HG03354 (cell line): Measurements from ENCODE around the gene AOPEP.

Experiments used
- ATAC-seq: cut with Tn5 transposase; IDR thresholded peaks from one replicate; pipeline ENCODE4 v1.9.1; 2021; ENCODE audit warnings: mild to moderate bottlenecking; ENCODE audit not compliant: unreplicated experiment, poor library complexity, severe bottlenecking

Gene AOPEP

DNA sequence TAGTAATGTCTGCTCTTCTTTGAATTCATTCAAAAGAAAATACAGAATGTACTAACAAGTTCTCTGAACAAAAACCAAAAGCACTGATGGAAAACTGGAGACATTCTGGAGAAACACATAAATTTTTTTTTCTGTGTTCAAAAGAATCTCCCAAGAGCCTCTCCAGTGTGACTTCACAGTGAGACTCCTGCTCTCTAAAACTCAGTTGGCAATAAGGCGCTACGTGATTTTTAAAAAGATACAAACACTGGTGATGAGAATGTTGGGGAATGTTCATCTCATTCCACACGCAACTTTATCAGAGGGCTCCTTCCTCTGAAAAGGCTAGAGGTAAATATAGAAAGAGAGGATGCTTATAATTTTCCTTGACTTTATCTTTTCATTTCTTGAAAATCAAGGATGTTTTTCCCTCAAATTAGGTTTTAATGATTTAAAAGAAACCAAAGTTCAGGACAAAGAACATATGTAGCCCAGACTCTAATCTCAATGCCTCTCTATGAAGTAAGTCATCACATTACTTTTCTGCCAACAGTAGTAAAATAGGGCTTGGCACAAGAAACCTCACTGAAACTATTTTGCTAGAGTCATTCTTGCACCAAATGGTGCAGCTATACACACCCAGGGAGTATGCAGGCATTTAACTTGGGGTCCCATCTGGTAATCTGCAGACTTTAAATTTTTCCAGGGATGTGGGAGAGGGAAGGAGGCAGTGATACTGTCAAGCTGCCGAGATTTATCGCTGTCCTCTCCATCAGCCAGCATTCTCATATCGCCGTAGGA lies 12.9 kb upstream of the AOPEP start:
- ATAC-seq = no peak

DNA sequence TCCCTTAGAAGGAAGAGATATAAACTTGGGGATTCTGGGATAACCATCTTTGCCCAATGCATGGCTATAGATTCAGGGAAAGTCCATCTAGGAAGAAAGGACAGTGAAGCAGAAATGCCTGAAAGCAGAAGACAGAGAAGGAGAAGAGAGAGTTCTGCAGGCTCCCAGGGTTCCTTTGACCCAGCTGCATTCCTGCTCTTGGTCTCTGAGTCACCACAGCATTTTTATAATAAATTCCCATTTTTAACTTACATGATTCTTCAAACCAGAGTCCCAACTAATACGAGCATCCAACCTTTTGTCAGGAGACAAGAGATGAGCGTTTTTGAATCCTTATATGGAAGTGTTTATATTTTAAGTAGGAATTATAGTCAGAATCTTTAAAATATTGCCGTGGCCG lies 12.0 kb upstream of the AOPEP start:
- no peak for ATAC-seq

DNA sequence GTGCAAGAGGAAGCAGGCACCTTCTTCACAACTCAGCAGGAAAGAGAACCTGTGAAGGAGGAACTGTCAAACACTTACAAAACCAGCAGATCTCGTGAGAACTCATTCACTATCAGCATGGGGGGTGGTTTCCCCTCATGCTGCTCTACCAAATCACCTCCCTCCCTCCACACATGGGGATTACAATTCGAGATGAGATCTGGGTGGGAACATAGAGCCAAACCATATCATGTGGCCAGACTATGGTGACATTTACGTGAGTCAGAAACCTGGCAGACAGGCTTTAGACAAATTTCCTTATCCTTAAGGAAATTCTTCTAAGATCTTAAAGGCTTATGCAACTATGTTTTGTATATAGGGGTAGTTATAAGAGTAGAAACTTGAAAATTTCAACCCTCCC lies 8.7 kb upstream of the AOPEP start:
- no peak for ATAC-seq

DNA sequence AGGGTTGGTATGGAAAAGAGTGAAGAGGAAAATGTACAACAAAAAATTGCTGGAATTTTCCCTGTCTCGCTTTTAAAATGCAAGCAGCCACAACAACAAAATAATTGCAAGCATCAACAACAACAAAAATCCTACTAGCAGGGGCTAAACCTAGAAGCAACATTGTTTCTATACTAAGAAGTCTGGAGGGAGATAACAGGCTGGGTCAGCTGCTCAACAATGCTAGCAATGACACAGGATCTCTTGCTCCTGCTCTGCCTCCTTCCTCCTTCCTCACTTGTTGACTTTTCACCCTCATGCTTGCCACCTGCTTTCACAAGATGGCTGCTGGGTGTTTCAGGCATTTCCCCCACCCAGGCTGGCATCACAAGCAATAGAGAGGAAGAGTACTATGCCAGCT lies 7.6 kb upstream of the AOPEP start:
- ATAC-seq = no peak

DNA sequence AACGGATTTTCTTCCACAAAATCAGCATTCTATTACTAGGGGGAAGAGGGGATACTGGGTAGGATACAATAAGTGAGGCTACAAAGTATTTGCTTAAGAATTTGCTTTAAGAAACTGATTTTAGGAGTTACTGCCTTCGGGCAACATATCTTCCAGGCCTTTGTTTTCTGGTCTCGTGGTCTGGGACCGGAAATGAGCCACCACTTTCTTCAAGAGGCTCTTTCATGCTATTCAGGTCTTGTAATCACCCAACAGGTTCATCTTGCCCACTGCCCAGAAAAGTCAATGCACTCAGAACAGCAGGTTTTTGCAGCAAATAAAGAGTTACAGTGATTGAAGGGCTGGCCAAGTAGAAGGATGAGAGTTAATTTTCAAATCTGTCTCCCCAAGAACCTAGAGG lies 6.6 kb upstream of the AOPEP start:
- ATAC-seq = no peak

DNA sequence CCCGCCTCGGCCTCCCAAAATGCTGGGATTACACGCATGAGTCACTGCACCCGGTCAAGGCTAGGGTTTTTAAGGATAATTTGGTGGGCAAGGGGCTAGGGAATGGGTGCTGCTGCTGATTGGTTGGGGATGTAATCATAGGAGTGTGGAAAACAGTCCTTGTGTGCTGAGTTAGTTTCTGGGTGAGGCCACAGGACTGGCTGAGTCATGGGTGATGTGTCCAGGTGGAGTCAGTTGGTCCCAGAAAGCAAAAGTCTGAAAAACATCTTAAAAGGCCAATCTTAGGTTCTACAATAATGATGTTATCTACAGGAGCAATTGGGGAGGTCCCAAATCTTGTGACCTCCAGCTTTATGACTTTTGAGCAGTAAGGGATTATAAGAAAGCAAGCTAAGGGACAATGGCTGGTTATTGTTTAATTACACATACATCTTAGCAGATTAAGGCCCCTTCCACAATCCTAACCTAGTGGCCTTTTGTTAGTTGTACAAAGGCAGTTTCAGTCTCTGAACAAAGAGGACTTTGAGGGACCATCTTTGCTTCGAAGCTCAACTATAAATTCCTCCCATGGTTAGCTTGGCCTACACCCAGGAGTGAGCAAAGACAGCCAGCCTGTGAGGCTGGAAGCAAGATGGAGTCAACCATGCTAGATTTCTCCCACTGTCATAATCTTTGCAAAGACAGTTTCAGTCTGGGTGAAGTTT lies 5.5 kb upstream of the AOPEP start:
- no peak for ATAC-seq

DNA sequence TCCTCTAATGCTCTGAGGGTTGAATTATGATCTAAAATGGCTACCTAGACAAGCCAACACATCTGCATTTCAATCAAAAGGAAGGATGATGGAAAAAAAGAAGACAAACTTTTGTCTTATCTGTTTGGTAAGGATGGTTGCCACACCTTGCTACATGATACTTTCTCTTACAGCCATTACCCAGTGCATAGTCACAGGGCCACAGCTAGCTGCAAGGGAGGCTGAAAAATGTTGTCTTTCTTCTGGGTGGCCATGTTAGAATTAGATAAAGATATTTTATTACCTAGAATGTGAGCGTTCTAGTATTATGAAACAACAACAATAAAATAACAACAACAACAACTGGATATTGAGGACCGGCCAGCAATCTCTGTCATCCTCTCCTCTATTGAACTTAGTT lies 4.7 kb upstream of the AOPEP start:
- ATAC-seq = no peak

DNA sequence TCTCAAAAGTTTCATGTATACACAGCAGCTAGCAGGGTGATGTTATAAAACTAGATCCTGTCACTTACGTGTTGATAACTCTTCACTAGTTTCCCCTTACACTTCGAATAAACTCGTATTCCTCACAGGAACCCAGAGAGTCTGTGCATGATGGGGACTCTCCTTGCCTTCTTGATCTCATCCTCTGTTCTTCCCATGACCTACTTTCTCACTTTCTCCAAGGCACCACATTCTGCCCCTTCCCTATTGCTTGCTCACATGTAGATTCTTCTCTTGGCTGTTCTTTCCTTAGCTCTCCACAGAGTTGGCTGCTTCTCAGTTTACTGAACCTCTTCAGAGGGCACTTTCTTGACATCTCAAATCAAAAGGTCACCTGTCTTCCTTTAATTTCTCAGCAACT lies 1.2 kb upstream of the AOPEP start:
- ATAC-seq = no peak

DNA sequence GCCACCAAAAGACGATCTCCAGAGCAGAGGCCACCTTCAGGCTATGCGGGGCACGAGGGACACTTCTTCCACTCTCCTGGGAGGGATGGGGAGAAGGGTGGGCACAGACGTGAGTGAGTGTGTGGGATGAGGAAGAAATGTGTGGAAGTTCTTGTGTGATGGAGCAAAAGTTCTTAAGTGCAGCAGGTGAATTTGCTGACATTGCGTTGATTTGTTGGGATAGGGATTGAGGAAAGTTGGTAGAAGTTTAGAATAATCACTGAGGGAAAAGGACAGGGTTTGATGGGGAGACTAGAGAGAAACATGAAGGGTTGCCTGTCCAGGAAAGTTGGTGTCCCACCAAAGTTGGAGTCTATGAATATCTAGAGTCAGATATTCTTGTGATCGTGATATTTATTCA lies 2.2 kb downstream of the AOPEP start:
- ATAC-seq = no peak

DNA sequence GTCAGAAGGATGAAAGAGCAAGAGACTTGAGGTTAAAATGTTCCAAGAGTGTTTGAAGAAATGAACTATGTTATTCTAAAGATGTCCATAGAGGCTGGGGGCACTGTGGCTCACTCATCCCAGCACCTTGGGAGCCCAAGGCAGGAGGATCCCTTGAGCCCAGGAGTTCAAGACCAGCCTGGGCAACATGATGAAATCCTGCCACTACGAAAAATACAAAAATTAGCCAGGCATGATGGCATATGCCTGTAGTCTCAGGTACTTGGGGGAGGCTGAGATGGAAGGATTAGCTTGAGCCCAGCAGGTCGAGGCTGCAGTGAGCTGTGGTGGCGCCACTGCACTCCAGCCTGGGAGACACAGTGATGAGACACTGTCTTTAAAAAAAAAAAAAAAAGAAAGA lies 2.7 kb downstream of the AOPEP start:
- no peak for ATAC-seq

DNA sequence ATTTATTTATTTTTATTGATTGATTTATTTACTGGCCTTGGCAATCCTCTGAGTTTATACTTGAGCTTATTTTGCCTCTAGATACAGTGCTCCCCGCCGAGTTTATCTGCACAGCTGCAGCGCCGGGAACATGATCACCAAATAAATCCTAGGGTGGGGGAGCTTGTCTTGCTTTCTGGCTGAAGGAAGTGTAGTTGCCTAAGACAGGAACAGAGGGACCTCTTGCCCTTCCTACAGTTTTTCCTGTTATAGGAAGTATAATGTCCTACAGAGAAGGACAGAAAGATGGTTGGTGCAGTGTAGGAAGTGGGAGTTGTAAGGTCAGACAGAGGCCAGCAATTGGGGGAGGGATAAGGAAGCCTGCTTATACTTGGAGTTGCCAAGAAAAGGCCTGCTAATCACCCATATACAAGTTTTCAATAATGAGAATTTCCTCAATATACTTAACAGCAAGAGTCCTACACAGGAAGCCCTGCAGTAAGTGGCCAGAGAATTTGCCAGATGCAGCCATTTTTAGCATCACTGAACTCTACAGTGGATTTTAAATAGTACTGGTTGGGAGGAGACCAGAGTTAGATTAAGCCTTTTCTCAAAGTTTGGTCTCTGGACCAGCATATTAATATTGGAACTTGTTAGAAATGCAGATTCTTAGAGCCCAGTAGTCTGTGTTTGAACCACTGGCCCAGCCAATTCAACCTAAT lies 7.7 kb downstream of the AOPEP start:
- no peak for ATAC-seq

DNA sequence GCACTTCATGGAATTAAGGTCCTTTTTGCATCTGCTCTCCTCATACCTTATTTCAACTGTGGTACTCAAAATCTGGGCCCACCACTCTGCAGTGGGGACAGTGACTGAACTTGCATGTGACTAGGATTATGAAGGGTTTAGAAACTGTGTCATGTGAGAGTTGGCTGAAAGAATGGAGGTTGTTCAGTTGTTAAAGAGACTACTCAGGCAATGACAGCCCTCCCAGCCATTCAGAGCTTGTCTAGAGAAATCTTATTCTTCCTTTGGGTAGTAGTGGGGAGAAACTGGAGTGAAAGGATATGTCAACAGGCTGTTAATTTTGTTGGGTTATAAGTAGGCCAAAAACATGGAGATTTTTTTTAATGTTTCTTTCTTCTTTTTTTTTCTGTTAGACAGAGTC lies 10.3 kb downstream of the AOPEP start:
- ATAC-seq = no peak

DNA sequence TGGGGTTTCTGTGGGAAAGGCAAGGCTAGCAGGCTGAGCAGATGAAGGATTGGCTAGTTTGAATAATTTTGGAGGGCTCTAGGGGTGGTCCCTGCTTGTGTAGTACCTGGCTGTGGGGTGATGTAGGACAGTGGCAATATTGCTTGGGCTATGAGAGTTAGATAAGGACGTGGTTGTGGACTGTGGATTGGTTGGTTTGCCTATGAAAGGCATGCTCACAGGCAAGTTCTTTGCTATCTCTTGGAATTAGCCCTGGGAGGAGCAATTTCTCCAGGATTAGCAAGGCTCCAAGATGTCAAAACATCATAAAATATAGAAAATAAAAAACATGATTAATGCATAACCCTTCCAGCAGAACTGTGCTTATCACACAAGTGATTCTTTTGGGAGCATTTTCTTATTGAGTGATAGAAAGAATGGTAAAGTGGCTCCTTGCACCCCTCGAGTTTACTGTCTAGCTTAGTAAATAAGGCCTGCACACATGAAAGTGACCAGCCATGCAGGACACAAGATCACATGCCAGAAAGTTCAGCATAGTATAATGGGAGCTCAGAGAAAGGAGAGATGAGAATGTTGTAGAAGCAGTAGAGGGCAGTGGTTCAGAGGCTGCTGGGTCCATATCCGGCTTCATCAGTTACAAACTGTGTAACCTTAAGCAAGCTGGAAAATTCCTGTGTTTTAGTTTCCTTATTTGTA lies 13.8 kb downstream of the AOPEP start:
- ATAC-seq = no peak

DNA sequence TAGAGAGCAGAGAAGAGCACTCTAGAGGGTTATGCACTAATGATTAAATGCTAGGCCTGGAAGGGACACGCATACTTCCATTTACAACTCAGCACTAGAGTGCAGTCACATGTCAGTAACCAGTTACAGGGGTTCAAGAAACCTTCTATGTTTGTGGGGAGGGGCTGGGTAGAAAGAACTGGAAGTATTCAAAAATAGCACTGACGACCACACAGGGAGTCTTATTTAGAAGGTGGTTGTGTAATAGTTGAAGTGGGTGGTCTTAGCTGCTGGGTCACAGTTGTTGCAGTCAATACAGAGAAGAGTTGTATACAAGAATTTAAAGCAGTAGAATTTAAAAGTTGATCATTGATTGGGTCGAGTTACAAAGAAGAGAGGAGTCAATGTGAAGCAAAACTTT lies 15.4 kb downstream of the AOPEP start:
- no peak for ATAC-seq

DNA sequence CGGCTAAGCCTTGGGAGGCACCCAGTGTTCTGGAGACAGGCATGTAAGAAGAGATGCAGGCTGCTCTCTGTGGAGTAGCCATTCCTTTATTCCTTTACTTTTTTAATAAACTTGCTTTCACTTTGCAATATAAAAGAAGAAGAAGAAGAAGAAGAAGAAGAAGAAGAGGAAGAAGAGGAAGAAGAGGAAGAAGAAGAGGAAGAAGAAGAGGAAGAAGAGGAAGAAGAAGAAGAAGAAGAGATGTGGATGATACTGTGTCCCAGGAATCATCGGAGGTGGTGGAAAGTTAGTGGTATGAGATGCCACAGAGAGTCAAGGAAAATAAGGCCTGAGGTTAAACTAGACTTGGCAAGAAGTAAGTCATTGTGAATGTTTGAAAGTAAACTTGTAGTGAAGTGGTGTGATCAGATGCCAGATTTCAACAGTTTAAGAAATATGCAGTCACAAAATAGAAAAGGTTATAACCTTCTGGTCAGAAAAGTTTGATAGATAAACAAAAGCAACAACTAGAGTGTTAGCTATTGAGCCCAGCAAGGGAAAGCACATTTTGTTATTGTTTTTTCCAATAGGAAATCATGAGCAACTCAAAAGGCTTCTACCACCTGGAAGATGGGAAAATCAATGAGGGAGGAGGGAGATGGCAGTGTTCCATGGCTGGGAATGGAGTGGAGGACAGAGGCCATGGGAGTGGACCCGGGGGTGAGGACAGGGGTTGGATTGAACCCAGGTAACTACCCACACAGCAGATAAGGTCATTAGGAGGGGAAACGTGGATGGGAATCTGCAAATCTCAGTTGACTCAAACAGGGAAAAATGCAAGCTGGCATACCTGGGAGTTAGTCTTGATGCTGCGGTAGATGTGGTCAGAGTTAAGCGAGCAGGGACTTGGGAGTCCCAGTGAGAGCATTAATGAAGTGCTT lies 16.8 kb downstream of the AOPEP start:
- no peak for ATAC-seq

DNA sequence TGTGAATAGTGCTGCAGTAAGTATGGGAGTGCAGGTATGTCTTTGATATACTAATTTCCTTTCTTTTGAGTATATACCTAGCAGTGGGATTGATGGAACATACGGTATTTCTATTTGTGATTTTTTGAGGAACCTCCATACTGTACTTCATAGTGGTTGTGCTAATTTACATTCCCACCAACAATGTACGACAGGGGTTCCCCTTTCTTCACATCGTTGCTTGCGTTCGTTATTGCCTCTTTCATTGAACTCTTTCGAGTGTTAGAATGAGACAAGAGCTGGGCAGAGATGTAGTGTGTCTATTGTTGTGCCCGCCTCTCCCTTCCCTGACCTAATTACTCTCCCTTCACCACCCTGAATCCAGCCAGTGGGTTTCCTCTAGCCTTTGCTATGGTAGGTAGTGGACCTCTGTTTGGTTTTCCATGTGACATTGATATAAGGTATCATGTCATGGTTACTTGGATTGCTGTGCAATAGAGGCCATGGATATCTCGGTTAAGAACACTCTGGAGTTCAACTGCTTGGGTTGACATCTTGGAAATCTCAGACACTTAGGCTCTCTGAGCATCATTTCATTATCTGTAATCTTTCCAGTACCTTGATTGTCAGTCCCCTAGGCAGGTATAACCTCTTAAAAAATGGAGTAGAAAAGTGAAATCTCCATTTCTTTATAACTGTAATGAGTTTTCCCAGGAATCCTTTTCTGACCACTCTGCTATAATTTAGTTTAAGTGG lies 19.5 kb downstream of the AOPEP start:
- no peak for ATAC-seq

DNA sequence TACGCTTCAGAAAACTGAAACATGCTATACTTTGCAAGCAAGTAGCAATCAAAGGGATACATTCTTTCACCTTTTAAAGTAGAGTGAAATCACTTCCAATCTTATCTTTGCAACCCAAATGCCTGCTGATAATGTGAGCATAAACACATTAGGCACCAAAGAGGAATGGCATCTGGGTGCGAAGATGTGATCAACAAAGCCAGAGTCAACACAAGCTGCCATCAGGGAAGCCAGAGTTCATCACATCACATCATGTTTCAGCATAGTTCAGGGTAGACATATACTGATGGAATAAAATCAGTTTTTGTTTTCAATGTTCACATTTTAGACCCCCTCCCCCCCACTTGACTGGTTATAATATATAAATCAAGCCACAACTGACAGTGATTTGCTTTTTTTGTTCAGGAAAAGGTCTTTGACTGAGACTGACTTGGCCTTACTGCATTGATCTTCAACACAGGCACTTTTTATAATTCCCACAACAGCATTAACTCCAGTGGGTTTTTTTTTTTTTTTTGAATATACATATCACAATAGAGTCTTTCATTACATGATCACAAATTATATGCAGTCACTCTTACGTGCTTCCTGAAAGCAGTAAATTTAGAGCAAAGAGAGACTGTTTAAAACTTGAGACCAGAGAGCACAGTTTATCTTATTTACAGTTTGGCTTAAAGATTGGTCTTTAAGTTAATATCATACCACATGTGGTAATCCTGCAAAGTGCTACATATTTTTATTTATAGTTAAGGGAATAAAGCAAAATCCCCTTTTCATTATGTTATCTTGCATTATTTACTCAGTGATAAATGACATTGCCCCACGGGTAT lies 20.3 kb downstream of the AOPEP start:
- no peak for ATAC-seq

DNA sequence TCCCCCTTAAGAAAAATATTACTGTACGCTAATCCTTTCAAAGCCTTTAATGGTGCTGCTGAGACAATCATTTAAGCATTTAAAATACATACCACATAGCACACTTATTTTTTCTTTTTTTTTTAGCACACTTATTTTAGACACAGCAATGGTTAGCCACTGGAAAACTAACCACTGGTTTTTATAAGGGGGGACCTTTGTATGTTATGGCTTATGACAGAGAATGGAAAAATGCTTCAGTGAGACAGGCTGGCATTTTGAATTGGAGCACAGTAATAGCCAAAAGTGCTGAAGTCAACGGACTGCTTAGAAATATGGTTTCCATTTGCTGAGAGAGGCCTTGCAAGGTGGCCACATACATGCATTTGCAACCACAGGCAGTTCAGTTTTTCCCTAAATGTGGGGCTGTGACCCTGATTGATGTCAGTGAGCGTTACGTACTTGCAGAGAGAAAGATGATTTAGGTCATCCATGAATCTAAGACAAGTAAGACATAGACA lies 28.5 kb downstream of the AOPEP start:
- ATAC-seq = no peak
